Measurements from ENCODE around the gene GRID2. TPM values are rescaled to one million over a fixed set of nuclear protein-coding genes. Genes with fewer than 3 reads are reported as not detected.

The GRID2 gene
- total and polyA plus RNA-seq, 2 donors from 2014 or later, result 0.19 TPM; not detected in 1

GRCh38 chr4:92961881-92962280 lies 658.1 kb downstream of the GRID2 start:
- FAIRE-seq (no peak), DNase-seq (no peak)
- Histone ChIP-seq H3K36me3 (ENCODE audit: control insufficient read depth in 2 of 3, insufficient read depth in 3 of 3, low read length in 3 of 3) (no peaks in the 10 kb centered on the region), H3K27me3 (ENCODE audit: control insufficient read depth, insufficient read depth, low read length) (no peaks in the 10 kb centered on the region), H3K4me1 (ENCODE audit: control insufficient read depth in 2 of 3, insufficient read depth in 2 of 3, low read depth in 1 of 3, low read length in 3 of 3) (no peaks in the 10 kb centered on the region), H3K27ac (ENCODE audit: low read depth in 2 of 2, low read length in 2 of 2) (no peak overlapping the region), H3K9me3 (ENCODE audit: control insufficient read depth in 2 of 3, insufficient read depth in 1 of 3, low read length in 3 of 3) (no peaks in the 10 kb centered on the region), H3K4me3 (ENCODE audit: low read length in 3 of 3) (no peak overlapping the region), H3K9ac (ENCODE audit: low read length in 3 of 3) (no peak overlapping the region)
- intact Hi-C loops (cut with DNase I), result no loop called here
- no peak for TF ChIP-seq CTCF (IDR thresholded peaks at IDR 0.05; ENCODE audit: borderline replicate concordance, extremely low read depth, insufficient read depth)

GRCh38 chr4:92962831-92963230 lies 659.1 kb downstream of the GRID2 start:
- Histone ChIP-seq H3K4me1 (ENCODE audit: control insufficient read depth in 2 of 3, insufficient read depth in 2 of 3, low read depth in 1 of 3, low read length in 3 of 3) (no peaks in the 10 kb centered on the region), H3K36me3 (ENCODE audit: control insufficient read depth in 2 of 3, insufficient read depth in 3 of 3, low read length in 3 of 3) (no peaks in the 10 kb centered on the region), H3K9ac (ENCODE audit: low read length in 3 of 3) (no peak overlapping the region), H3K27me3 (ENCODE audit: control insufficient read depth, insufficient read depth, low read length) (no peaks in the 10 kb centered on the region), H3K9me3 (ENCODE audit: control insufficient read depth in 2 of 3, insufficient read depth in 1 of 3, low read length in 3 of 3) (no peaks in the 10 kb centered on the region), H3K27ac (ENCODE audit: low read depth in 2 of 2, low read length in 2 of 2) (no peak overlapping the region), H3K4me3 (ENCODE audit: low read length in 3 of 3) (no peak overlapping the region)
- intact Hi-C loops (cut with DNase I), result no loop called here
- FAIRE-seq (no peak), DNase-seq (no peak)
- TF ChIP-seq CTCF (IDR thresholded peaks at IDR 0.05; ENCODE audit: borderline replicate concordance, extremely low read depth, insufficient read depth), result no peak

- FAIRE-seq (no peak), DNase-seq (no peak)
- intact Hi-C loops (cut with DNase I), result no loop called here
- TF ChIP-seq CTCF (IDR thresholded peaks at IDR 0.05; ENCODE audit: borderline replicate concordance, extremely low read depth, insufficient read depth), result no peak
- Histone ChIP-seq H3K9me3 (ENCODE audit: control insufficient read depth in 2 of 3, insufficient read depth in 1 of 3, low read length in 3 of 3) (no peaks in the 10 kb centered on the region), H3K27ac (ENCODE audit: low read depth in 2 of 2, low read length in 2 of 2) (no peak overlapping the region), H3K9ac (ENCODE audit: low read length in 3 of 3) (no peak overlapping the region), H3K4me3 (ENCODE audit: low read length in 3 of 3) (no peak overlapping the region), H3K36me3 (ENCODE audit: control insufficient read depth in 2 of 3, insufficient read depth in 3 of 3, low read length in 3 of 3) (no peaks in the 10 kb centered on the region), H3K27me3 (ENCODE audit: control insufficient read depth, insufficient read depth, low read length) (no peaks in the 10 kb centered on the region), H3K4me1 (ENCODE audit: control insufficient read depth in 2 of 3, insufficient read depth in 2 of 3, low read depth in 1 of 3, low read length in 3 of 3) (no peaks in the 10 kb centered on the region)
Observed at GRCh38 chr4:92968556-92968955, 664.8 kb downstream of the GRID2 start.

GRCh38 chr4:92968996-92969395 lies 665.2 kb downstream of the GRID2 start:
- no peak overlapping the region for H3K9ac ChIP-seq (ENCODE audit: low read length in 3 of 3)
- H3K27ac ChIP-seq (ENCODE audit: low read depth in 2 of 2, low read length in 2 of 2), result no peak overlapping the region
- no peak overlapping the region for H3K4me3 ChIP-seq (ENCODE audit: low read length in 3 of 3)
- no peaks in the 10 kb centered on the region for H3K36me3 ChIP-seq (ENCODE audit: control insufficient read depth in 2 of 3, insufficient read depth in 3 of 3, low read length in 3 of 3)
- DNase-seq (no peak), FAIRE-seq (no peak)
- H3K9me3 ChIP-seq (ENCODE audit: control insufficient read depth in 2 of 3, insufficient read depth in 1 of 3, low read length in 3 of 3), result no peaks in the 10 kb centered on the region
- no peak for TF ChIP-seq CTCF (IDR thresholded peaks at IDR 0.05; ENCODE audit: borderline replicate concordance, extremely low read depth, insufficient read depth)
- intact Hi-C loops (cut with DNase I), result no loop called here
- no peaks in the 10 kb centered on the region for H3K4me1 ChIP-seq (ENCODE audit: control insufficient read depth in 2 of 3, insufficient read depth in 2 of 3, low read depth in 1 of 3, low read length in 3 of 3)
- no peaks in the 10 kb centered on the region for H3K27me3 ChIP-seq (ENCODE audit: control insufficient read depth, insufficient read depth, low read length)

All from kidney (tissue), 14 donors.